HG02763 (cell line): Measurements from ENCODE around the gene C16orf54.
"Not testable (repeated sequence)": the region's sequence is repeated elsewhere in the genome, so short reads cannot be mapped to it uniquely, and the experiment has no call there.

Experiments
- ATAC-seq: cut with Tn5 transposase; IDR thresholded peaks from one replicate; pipeline ENCODE4 v1.9.1; 2021; ENCODE audit warnings: mild to moderate bottlenecking, moderate library complexity; ENCODE audit not compliant: unreplicated experiment

C16orf54 gene

GRCh38 chr16:29770250-29770929, 24.6 kb upstream of the C16orf54 start:
- no peak for ATAC-seq

DNA sequence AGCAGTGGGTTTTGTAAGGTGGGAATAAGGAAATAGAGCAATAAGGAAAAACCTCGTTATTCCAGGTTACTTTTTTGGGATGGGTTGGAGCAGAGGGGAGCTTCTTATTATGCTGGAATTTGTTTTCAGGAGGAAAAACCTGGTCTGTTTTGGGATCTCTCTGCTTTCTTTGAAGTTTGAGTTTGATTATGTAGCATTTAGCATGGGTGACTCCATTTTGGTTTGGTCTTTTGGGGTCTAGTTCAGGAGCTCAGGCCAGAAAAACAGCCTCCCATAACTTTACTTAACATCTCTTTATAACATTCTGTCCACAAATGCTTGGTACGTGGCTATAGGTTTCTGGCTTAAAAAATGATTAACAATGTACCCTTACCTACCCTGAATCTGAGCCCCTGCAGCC, 23.7 kb upstream of the C16orf54 start:
- ATAC-seq: no peak

DNA sequence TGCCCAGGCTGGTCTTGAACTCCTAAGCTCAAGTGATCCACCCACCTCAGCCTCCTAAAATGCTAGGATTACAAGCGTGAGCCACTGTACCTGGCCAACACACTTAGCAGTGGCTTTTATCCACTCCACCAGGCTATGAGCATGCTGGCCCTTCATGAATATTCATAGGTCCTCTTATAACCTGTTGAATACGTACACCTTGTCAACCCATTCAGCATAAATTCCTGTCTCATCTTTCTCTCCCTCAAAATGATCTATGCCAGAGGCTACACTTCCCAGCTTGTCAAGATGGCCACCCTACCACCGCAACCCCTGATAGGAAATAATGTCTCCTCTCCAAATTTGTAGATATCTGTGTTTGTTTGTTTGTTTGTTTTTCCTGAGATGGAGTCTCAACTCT, 21.3 kb upstream of the C16orf54 start:
- ATAC-seq: no peak

DNA sequence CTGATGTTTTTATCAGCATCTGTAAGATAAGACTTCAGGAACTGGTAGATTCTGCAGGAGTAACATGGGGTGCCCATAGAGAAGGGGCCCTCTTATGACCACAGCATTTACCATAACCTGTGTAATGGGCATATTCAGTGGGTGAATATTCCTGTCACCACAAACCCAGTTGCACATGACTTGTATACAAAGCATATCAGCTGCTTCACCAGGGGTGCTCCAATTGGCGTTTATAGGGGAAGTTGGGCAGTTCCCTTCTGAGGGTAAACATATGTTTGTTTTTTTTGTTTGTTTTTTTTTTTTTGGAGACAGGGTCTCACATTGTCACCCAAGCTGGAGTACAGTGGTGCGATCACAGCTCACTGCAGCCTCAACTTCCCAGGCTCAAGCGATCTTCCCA, 20.8 kb upstream of the C16orf54 start:
- ATAC-seq: no peak

GRCh38 chr16:29765167-29766032, 19.6 kb upstream of the C16orf54 start:
- ATAC-seq: no peak

DNA sequence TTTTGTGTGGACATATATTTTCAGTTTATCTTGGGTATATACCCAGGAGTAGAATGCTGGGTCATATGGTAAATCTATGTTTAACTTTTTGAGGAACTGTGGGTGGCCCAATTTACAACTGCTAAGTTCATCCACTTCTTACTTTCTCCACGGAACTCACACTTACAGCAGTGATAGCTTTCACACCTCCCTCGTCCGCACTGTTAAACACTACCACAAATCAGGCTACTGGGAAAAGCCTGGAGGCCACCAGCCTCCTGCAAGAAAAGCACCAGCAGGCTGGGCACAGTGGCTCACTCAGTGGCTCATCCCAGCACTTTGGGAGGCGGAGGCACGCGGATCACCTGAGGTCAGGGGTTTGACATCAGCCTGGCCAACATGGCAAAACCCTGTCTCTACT, 17.5 kb upstream of the C16orf54 start:
- no peak for ATAC-seq

- no peak for ATAC-seq
Observed at GRCh38 chr16:29761882-29762281, 16.1 kb upstream of the C16orf54 start.

GRCh38 chr16:29761280-29761651, 15.5 kb upstream of the C16orf54 start:
- ATAC-seq: not testable (repeated sequence)

DNA sequence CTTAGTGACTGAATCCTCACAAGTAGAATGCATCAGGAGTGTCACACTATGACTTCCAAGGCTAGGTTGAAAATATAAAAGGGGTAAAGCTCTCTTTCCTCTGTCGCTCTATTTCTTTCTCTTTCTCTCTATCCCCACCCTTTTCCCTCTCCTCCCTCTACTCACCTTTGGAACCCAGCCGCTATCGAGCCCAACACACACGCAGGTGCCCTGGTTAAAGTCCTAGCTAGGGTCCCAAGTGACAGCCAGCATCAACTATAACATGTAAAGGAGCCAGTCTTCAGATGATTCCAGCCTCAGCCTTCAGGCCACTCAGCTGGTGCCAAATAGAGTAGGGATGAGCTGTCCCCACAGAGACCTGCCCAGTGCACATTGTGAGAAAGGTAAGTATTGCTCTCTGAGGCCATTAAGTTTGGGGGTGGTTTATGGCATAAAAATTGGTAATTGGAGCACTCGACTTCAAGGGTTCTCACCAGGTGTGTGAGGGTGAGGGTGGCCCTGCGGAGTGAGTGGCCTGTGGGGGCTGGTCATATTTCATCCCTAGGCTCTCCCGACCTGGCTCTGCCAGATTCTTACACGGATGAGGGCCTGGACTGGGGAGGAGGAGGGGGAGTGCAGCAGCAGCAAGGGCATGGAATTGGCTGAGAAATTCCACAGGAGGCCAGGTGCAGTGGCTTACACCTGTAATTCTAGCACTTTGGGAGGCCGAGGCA, 14.9 kb upstream of the C16orf54 start:
- no peak for ATAC-seq

DNA sequence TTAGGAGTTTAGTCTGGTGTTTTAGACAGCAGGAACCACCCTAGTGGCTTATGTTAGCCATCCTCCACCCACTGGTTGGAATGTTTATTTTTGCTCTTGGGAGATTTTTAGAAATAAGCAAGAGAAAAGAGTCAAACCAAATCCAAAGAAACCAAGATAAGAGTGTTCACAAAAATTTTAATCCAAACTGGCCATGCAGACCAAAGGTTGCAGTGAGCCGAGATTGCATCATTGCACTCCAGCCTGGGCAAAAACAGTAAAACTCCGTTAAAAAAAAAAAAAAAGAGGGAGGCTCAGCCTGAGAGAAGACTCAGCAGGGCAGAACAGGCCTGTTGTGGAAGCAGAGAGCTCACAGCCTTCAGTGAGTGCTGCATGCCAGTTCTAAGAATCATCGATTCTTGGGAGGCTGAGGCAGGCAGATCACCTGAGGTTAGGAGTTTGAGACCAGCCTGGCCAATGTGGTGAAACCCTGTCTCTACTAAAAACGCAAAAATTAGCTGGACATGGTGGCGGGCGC, 12.2 kb upstream of the C16orf54 start:
- no peak for ATAC-seq

DNA sequence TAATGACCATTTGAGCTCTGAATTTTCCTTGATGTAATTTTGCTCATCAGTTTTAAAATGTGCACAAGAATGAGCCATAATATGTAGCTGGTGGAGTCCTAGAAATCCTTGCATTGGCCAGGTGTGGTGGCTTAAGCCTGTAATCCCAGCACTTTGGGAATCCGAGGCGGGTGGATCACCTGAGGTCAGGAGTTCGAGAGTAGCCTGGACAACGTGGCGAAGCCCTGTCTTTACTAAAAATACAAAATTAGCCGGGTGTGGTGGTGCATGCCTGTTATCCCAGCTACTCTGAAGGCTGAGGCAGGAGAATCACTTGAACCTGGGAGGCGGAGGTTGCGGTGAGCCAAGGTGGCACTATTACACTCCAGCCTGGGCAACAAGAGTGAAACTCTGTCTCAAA, 11.3 kb upstream of the C16orf54 start:
- not testable (repeated sequence) for ATAC-seq

- no peak for ATAC-seq
Observed at GRCh38 chr16:29756654-29757053, 10.9 kb upstream of the C16orf54 start.

- ATAC-seq: no peak
Observed at GRCh38 chr16:29753516-29753915, 7.7 kb upstream of the C16orf54 start.

DNA sequence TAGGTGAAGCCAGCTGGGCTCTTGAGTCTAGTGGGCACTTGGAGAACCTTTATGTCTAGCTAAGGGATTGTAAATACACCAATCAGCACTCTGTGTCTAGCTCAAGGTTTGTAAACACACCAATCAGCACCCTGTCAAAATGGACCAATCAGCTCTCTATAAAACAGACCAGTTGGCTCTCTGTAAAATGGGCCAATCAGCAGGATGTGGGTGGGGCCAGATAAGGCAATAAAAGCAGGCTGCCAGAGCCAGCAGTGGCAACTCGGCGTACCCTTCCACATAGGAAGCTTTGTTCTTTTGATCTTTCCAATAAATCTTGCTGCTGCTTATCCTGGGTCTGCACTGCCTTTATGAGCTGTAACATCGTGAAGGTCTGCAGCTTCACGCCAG, 3.0 kb upstream of the C16orf54 start:
- ATAC-seq: not testable (repeated sequence)

DNA sequence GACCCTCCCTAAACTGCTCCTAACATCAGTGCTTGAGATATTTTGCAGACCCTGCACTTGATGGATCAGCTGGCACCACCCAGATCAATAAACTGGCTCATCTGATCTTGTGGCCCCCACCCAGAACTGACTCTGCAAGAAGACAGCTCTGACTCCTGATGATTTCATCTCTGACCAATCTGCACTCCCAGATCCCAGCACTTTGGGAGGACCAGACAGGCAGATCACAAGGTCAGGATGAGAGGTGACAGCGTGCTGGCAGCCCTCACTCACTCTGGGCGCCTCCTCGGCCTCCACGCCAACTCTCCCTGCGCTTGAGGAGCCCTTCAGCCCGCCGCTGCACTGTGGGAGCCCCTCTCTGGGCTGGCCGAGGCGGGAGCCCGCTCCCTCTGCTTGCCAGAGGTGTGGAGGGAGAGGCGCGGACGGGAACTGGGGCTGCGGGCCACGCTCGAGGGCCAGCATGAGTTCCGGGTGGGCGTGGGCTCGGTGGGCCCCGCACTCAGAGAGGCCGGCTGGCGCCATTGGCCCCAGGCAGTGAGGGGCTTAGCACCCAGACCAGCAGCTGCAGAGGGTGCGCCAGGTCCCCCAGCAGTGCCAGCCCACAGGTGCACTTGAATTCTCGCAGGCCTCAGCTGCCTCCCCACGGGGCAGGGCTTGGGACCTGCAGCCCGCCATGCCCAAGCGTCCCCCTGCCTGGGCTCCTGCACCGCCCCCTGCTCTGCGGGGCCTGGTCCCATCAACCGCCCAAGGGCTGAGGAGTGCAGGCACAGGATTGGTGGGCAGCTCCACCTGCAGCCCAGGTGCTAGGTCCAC, 2.4 kb upstream of the C16orf54 start:
- ATAC-seq: no peak

DNA sequence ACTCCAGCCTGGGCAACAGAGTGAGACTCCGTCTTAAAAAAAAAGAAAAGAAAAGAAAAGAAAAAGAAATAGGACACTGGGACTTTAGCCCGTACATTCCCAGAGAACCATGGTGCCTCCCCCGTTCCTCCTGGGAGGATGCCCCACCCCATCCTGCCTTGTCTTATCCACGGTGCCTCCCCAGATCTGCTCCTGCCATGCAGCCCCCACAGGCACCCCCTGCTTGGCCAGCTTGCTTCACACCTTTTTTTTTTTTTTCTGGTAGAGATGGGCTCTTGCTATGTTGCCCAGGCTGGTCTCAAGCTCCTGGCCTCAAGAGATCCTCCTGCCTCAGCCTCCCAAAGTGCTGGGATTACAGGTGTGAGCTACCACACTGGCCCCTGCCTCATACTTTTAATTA, 728 bp upstream of the C16orf54 start:
- not testable (repeated sequence) for ATAC-seq

- ATAC-seq: peak; percentile 25
Observed at GRCh38 chr16:29745121-29745852, 503 bp downstream of the C16orf54 start.

DNA sequence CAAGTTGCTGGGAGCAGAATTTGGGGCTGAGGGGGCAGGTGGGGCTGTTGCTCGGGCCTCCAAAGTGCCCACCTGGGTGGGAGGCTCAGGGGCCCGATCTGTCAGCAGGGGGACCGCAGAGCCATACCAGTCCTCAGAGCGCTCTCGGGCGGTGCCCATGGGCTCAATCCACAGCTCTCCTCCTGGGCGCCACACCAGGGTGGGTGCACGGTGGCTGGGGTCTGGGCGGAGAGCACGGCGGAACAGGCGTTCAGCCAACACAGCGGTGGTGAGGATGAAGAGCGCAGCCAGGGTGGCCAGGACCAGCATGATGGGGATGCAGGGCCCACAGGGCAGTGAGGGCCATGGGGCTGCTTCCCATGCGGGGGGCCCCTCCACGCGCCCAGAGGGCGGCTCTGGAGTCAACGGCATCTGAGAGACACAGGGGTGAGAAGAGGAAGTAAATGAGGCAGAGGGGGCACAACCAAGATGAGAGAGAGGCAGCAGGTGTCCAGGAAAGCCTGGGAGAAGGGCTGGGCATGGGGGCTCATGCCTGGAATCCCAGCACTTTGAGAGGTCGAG, 1.2 kb downstream of the C16orf54 start:
- ATAC-seq: no peak

DNA sequence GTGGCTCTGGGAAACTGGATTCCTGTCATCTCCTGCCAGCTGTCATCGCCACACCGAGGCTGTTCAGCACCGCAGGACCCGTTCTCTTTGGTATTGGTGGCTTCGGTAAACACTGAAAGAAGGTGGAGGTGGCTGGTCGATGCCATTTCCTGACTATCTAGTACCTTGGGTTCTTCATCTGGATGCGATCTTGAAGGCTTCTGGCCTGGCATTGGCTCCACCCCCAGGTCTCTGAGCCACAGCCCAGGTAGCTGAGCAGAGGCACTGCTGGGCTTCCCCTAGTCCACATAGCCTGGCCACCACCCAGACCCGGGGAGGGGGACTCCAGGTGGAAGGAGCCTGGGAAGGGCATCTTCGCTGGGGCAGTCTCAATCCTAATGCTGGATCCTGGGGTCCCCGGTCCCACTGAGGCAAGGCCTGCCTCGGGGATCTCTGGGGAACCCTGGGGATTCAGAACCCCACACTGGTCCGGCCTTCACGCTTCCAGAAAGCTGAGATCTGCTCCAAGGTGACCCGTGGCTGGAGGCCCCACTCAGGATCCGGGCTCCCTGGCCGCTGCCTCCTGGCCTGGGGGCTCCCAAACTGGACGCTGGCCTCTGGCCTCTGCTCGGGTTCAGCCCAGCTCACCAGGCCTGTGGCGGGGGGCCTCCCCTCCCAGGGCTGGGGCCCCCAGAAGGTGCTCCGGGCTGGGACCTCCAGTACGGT, 1.8 kb downstream of the C16orf54 start:
- ATAC-seq: no peak
